Prostate gland (tissue), 2 donors: ENCODE data around the gene KCND3.

Experiments used
- CTCF ChIP-seq, 4 experiments: fragments of 200-600 bp in 2 of 4; fragments of 450-650 bp in 2 of 4; sonication (generic) in 2 of 4; IDR thresholded peaks; 1 replicate in 3 of 4; 2 replicates in 1 of 4; pipeline ENCODE4 v1.5.1; 2016 to 2019; ENCODE audit warnings: antibody characterized with exemption in 4 of 4, mild to moderate bottlenecking in 2 of 4, moderate library complexity in 2 of 4
- POLR2A ChIP-seq: fragments of 450-650 bp; IDR thresholded peaks from one replicate; pipeline ENCODE4 v1.6.1; 2016; ENCODE audit warnings: antibody characterized with exemption, mild to moderate bottlenecking
- POLR2AphosphoS5 ChIP-seq: sonication (generic); formaldehyde crosslinking; IDR thresholded peaks from one replicate; pipeline ENCODE4 v1.6.1; 2017; ENCODE audit warnings: antibody characterized with exemption

GRCh38 chr1:112021263-112021662 lies 31.8 kb upstream of the KCND3 start:
- TF ChIP-seq CTCF (IDR thresholded peaks at IDR 0.05), result no peak
- no peak for TF ChIP-seq POLR2A
- no peak for TF ChIP-seq POLR2AphosphoS5
